Measurements from ENCODE around the gene ATP2A3. TPM values are rescaled to one million over a fixed set of nuclear protein-coding genes. Genes with fewer than 3 reads are reported as not detected.
A peak's percentile ranks its signal among the peaks of the same experiment; 100 is the strongest.

ATP2A3 gene
- total RNA-seq, 1 donor from 2014 or later = 1.5 TPM

DNA sequence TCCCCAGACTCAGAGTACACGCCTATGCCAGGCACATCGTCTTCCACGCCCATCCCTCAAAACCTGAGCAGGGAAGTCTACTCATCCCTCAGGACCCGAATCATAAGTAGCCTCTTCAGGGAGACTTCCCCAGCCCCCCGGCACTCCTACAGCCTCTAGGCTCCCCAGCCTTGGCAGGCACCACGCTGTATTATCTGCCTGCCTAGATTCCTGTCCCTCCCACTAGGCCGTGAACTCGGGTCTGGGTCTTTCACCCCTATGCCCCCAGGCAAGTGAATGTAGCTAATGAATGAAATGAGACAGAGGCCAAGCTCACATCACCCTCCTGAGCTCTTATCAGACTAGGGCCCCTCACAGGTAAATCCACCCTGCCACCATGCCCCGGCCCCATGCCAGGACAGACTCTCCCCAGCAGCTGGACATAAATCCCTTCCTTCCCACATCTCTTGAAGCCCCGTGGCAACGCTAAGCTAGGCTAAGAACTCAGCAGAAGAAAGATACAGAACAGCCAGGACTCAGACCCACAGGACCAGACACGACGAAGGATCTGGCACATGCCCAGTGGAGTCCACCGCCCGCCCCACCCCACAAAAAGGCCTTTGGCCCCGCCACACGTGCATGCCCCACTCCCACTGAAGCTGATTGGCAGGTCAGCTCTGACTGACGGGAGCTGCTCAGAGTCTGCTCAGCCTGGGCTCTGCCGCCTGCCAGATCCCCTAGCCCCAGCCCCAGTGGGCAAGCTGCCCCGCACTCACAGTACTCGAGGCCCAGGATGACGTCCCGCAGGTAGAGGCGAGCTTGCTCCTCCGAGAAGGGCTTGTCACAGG, 84.4 kb downstream of the ATP2A3 start:
- DNase-seq (ENCODE audit: low read depth) (no peak), FAIRE-seq (no peak)
- no peak for TF ChIP-seq EZH2 (IDR thresholded peaks at IDR 0.05; ENCODE audit: insufficient read depth, low read length)
- TF ChIP-seq CTCF (IDR thresholded peaks at IDR 0.05; ENCODE audit: insufficient read depth, low read depth, low read length) = no peak
- Histone ChIP-seq H3K4me2 (ENCODE audit: low read length) (no peak overlapping the region), H3K9me3 (ENCODE audit: insufficient read depth, low read depth, low read length) (no peaks in the 10 kb centered on the region), H3K9ac (ENCODE audit: low read length) (peak overlapping the region; percentile 39), H3K4me1 (ENCODE audit: insufficient read depth, low read length) (peaks cover 7% of the 10 kb centered on the region), H3K4me3 (ENCODE audit: insufficient read depth, low read depth, low read length) (no peak overlapping the region), H3K27me3 (ENCODE audit: insufficient read depth, low read length) (no peaks in the 10 kb centered on the region), H2AFZ (ENCODE audit: low read depth, low read length) (no peak overlapping the region), H3K36me3 (ENCODE audit: insufficient read depth, low read length) (peaks cover 9% of the 10 kb centered on the region), H4K20me1 (ENCODE audit: insufficient read depth, low read length) (peaks cover 8% of the 10 kb centered on the region), H3K79me2 (ENCODE audit: insufficient read depth, low read length) (no peaks in the 10 kb centered on the region), H3K27ac (ENCODE audit: low read depth, low read length) (no peak overlapping the region)
- Mint-ChIP-seq H3K36me3 (ENCODE audit: low read depth, unreplicated experiment) (peaks cover 15% of the 10 kb centered on the region), H3K27me3 (ENCODE audit: low read depth, unreplicated experiment) (no peaks in the 10 kb centered on the region), H3K9me3 (ENCODE audit: unreplicated experiment) (no peaks in the 10 kb centered on the region), H3K4me1 (ENCODE audit: low read depth, unreplicated experiment) (peaks cover 12% of the 10 kb centered on the region), H3K27ac (ENCODE audit: unreplicated experiment) (peak overlapping the region; percentile 28), H3K4me3 (ENCODE audit: unreplicated experiment) (peak overlapping the region; percentile 51)

DNA sequence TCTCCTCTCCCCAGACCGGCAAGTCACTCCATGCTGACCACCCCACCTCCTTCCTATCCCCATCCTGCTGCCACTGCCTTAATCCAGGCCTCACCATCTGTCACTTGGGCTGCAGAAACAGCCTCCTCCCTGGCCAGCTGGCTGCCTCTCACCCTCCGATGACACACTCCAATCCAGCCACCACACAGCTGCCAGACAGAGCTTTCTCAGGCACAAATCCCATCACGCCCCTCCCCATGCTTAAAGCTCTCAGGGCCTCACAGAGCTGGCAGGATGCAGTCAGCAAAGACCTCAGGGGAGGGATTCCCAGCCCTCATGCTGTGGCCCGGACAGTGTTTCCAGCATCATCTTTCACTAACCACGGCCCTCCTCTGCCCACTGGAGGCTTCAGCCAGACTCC, 85.1 kb downstream of the ATP2A3 start:
- peak overlapping the region; percentile 39 for H3K9ac ChIP-seq (ENCODE audit: low read length)
- no peak for TF ChIP-seq CTCF (IDR thresholded peaks at IDR 0.05; ENCODE audit: insufficient read depth, low read depth, low read length)
- no peak for TF ChIP-seq EZH2 (IDR thresholded peaks at IDR 0.05; ENCODE audit: insufficient read depth, low read length)
- Mint-ChIP-seq H3K4me3 (ENCODE audit: unreplicated experiment) (peak overlapping the region; percentile 58), H3K27me3 (ENCODE audit: low read depth, unreplicated experiment) (no peaks in the 10 kb centered on the region), H3K4me1 (ENCODE audit: low read depth, unreplicated experiment) (peaks cover 10% of the 10 kb centered on the region), H3K36me3 (ENCODE audit: low read depth, unreplicated experiment) (peaks cover 15% of the 10 kb centered on the region), H3K9me3 (ENCODE audit: unreplicated experiment) (no peaks in the 10 kb centered on the region), H3K27ac (ENCODE audit: unreplicated experiment) (peak overlapping the region; percentile 77)
- DNase-seq (ENCODE audit: low read depth) (peak; percentile 66), FAIRE-seq (no peak)
- no peak overlapping the region for H3K4me3 ChIP-seq (ENCODE audit: insufficient read depth, low read depth, low read length)
- H3K79me2 ChIP-seq (ENCODE audit: insufficient read depth, low read length) = no peaks in the 10 kb centered on the region
- peaks cover 5% of the 10 kb centered on the region for H3K36me3 ChIP-seq (ENCODE audit: insufficient read depth, low read length)
- no peak overlapping the region for H2AFZ ChIP-seq (ENCODE audit: low read depth, low read length)
- H3K27ac ChIP-seq (ENCODE audit: low read depth, low read length) = no peak overlapping the region
- H3K27me3 ChIP-seq (ENCODE audit: insufficient read depth, low read length) = no peaks in the 10 kb centered on the region
- no peaks in the 10 kb centered on the region for H3K9me3 ChIP-seq (ENCODE audit: insufficient read depth, low read depth, low read length)
- H4K20me1 ChIP-seq (ENCODE audit: insufficient read depth, low read length) = peaks cover 5% of the 10 kb centered on the region
- no peak overlapping the region for H3K4me2 ChIP-seq (ENCODE audit: low read length)
- peaks cover 7% of the 10 kb centered on the region for H3K4me1 ChIP-seq (ENCODE audit: insufficient read depth, low read length)

GRCh38 chr17:3877220-3877619, 87.0 kb downstream of the ATP2A3 start:
- Histone ChIP-seq H2AFZ (ENCODE audit: low read depth, low read length) (no peak overlapping the region), H3K79me2 (ENCODE audit: insufficient read depth, low read length) (no peaks in the 10 kb centered on the region), H3K9ac (ENCODE audit: low read length) (no peak overlapping the region), H3K9me3 (ENCODE audit: insufficient read depth, low read depth, low read length) (no peaks in the 10 kb centered on the region), H3K27ac (ENCODE audit: low read depth, low read length) (no peak overlapping the region), H3K4me2 (ENCODE audit: low read length) (no peak overlapping the region), H3K4me3 (ENCODE audit: insufficient read depth, low read depth, low read length) (no peak overlapping the region), H3K36me3 (ENCODE audit: insufficient read depth, low read length) (peaks cover 6% of the 10 kb centered on the region), H3K27me3 (ENCODE audit: insufficient read depth, low read length) (no peaks in the 10 kb centered on the region), H3K4me1 (ENCODE audit: insufficient read depth, low read length) (peaks cover 7% of the 10 kb centered on the region), H4K20me1 (ENCODE audit: insufficient read depth, low read length) (peaks cover 5% of the 10 kb centered on the region)
- H3K4me1 Mint-ChIP-seq (ENCODE audit: low read depth, unreplicated experiment) = peaks cover 10% of the 10 kb centered on the region
- no peaks in the 10 kb centered on the region for H3K27me3 Mint-ChIP-seq (ENCODE audit: low read depth, unreplicated experiment)
- H3K9me3 Mint-ChIP-seq (ENCODE audit: unreplicated experiment) = no peaks in the 10 kb centered on the region
- H3K36me3 Mint-ChIP-seq (ENCODE audit: low read depth, unreplicated experiment) = peaks cover 19% of the 10 kb centered on the region
- TF ChIP-seq EZH2 (IDR thresholded peaks at IDR 0.05; ENCODE audit: insufficient read depth, low read length) (no peak), CTCF (IDR thresholded peaks at IDR 0.05; ENCODE audit: insufficient read depth, low read depth, low read length) (no peak)
- FAIRE-seq (no peak), DNase-seq (ENCODE audit: low read depth) (no peak)
- no peak overlapping the region for H3K27ac Mint-ChIP-seq (ENCODE audit: unreplicated experiment)
- no peak overlapping the region for H3K4me3 Mint-ChIP-seq (ENCODE audit: unreplicated experiment)

All from astrocyte (in vitro differentiated cells and primary cell).